Measurements from ENCODE around the gene BDKRB1. TPM values are rescaled to one million over a fixed set of nuclear protein-coding genes. Genes with fewer than 3 reads are reported as not detected.
"Not testable (repeated sequence)": the region's sequence is repeated elsewhere in the genome, so short reads cannot be mapped to it uniquely, and the experiment has no call there.

The BDKRB1 gene
- total RNA-seq, 4 donors from 2014 or later, result 11.8 to 36.5 TPM; not detected in 2

GRCh38 chr14:96240641-96241040 is 15.4 kb upstream of the BDKRB1 start:
- no peak for TF ChIP-seq CTCF (IDR thresholded peaks at IDR 0.05)
- ATAC-seq (ENCODE audit: low FRiP score), result no peak
- DNase-seq (ENCODE audit: low spot score), result no peak

GRCh38 chr14:96242126-96242525 is 13.9 kb upstream of the BDKRB1 start:
- ATAC-seq (ENCODE audit: low FRiP score) (no peak), DNase-seq (ENCODE audit: low spot score) (no peak)
- no peak for TF ChIP-seq CTCF (IDR thresholded peaks at IDR 0.05)

GRCh38 chr14:96243785-96244184 is 12.2 kb upstream of the BDKRB1 start:
- no peak for TF ChIP-seq CTCF (IDR thresholded peaks at IDR 0.05)
- no peak for ATAC-seq (ENCODE audit: low FRiP score)
- no peak for DNase-seq (ENCODE audit: low spot score)

- DNase-seq (ENCODE audit: low spot score); ATAC-seq (ENCODE audit: low FRiP score): not testable (repeated sequence)
Observed at GRCh38 chr14:96245074-96245473, 10.9 kb upstream of the BDKRB1 start.

GRCh38 chr14:96245710-96246538 is 10.1 kb upstream of the BDKRB1 start:
- TF ChIP-seq CTCF (IDR thresholded peaks at IDR 0.05), result no peak
- ATAC-seq (ENCODE audit: low FRiP score) (no peak), DNase-seq (ENCODE audit: low spot score) (no peak)

- DNase-seq (ENCODE audit: low spot score) (no peak), ATAC-seq (ENCODE audit: low FRiP score) (peak; percentile 85)
- TF ChIP-seq CTCF (IDR thresholded peaks at IDR 0.05), result no peak
Observed at GRCh38 chr14:96246539-96246847, 9.5 kb upstream of the BDKRB1 start.

- no peak for TF ChIP-seq CTCF (IDR thresholded peaks at IDR 0.05)
- DNase-seq (ENCODE audit: low spot score), result no peak
- no peak for ATAC-seq (ENCODE audit: low FRiP score)
Observed at GRCh38 chr14:96247031-96247430, 9.0 kb upstream of the BDKRB1 start.
